GM12891 (cell line): ENCODE results near the gene TLE2.

ENCODE experiments used
- PAX5 ChIP-seq: IDR thresholded peaks from 2 replicates; pipeline ENCODE4 v1.6.1; 2011; ENCODE audit warnings: low read length, moderate library complexity, mild to moderate bottlenecking; ENCODE audit not compliant: insufficient read depth, severe bottlenecking
- POLR2A ChIP-seq: IDR thresholded peaks from 2 replicates; pipeline ENCODE4 v1.6.1; 2011; ENCODE audit warnings: low read depth, low read length, control low read depth
- POLR2AphosphoS5 ChIP-seq: IDR thresholded peaks from 2 replicates; pipeline ENCODE4 v1.6.1; 2011; ENCODE audit warnings: low read depth, low read length, control low read depth
- SPI1 ChIP-seq: IDR thresholded peaks from 2 replicates; pipeline ENCODE4 v1.6.1; 2011; ENCODE audit warnings: low read depth, low read length, control low read depth
- TAF1 ChIP-seq: IDR thresholded peaks from 2 replicates; pipeline ENCODE4 v1.6.1; 2011; ENCODE audit warnings: low read depth, low read length, control low read depth

GRCh38 chr19:3059653-3060052, 30.6 kb upstream of the TLE2 start:
- TF ChIP-seq POLR2AphosphoS5 (no peak), POLR2A (no peak), SPI1 (no peak), TAF1 (no peak), PAX5 (no peak)
